Fibroblast of the aortic adventitia (primary cell): ENCODE results near the gene SEMA6B. TPM values are rescaled to one million over a fixed set of nuclear protein-coding genes. Genes with fewer than 3 reads are reported as not detected.
"Not testable (repeated sequence)": the region's sequence is repeated elsewhere in the genome, so short reads cannot be mapped to it uniquely, and the experiment has no call there.

Experiments used
- DNase-seq: peaks from one replicate; pipeline ENCODE4 v3.0.0-alpha.2; 2010; ENCODE audit warnings: low read depth
- H3K4me3 ChIP-seq: 2 replicates; pipeline ENCODE4 v1.5.1; 2011; ENCODE audit warnings: low read depth, mild to moderate bottlenecking, control low read depth, low read length, moderate library complexity
- CTCF ChIP-seq: IDR thresholded peaks from 2 replicates; pipeline ENCODE4 v1.5.1; 2011; ENCODE audit warnings: mild to moderate bottlenecking, low read length, control low read depth, inconsistent platforms; ENCODE audit not compliant: insufficient read depth
- total RNA-seq: library from RNA; depleted of rRNA; stranded (reverse); fragments of >200 nt; gene quantifications from 2 replicates; pipeline ENCODE4 v1.2.3, GENCODE V29; 2012; ENCODE audit warnings: low replicate concordance

The SEMA6B gene
- total RNA-seq, 1 donor, result 0.72 TPM

GRCh38 chr19:4543842-4544647 is 15.4 kb downstream of the SEMA6B start:
- DNase-seq, result no peak
- TF ChIP-seq CTCF, result no peak
- no peak overlapping the region for H3K4me3 ChIP-seq

- TF ChIP-seq CTCF, result no peak
- DNase-seq, result no peak
- no peak overlapping the region for H3K4me3 ChIP-seq
Observed at GRCh38 chr19:4542896-4543841, 16.3 kb downstream of the SEMA6B start.

- H3K4me3 ChIP-seq, DNase-seq: not testable (repeated sequence)
Observed at GRCh38 chr19:4541806-4542145, 17.7 kb downstream of the SEMA6B start.

- H3K4me3 ChIP-seq, result no peak overlapping the region
Observed at GRCh38 chr19:4541114-4541805, 18.2 kb downstream of the SEMA6B start.

GRCh38 chr19:4539693-4540581 is 19.5 kb downstream of the SEMA6B start, which contains the start of gene LRG1:
TSS of gene LRG1 (minus strand) at chr19:4540036. CDS start at chr19:4540013, 23 bp downstream.
- no peak for DNase-seq
- TF ChIP-seq CTCF, result no peak
- no peak within 1 kb of the TSS for H3K4me3 ChIP-seq

More at GRCh38 chr19:4541114-4541805, 18.2 kb downstream of the SEMA6B start:
- TF ChIP-seq CTCF, result no peak
- no peak for DNase-seq

- no peak for TF ChIP-seq CTCF
- DNase-seq, result no peak
- H3K4me3 ChIP-seq, result no peak overlapping the region
Observed at GRCh38 chr19:4539169-4539692, 20.3 kb downstream of the SEMA6B start.
